HG03521 (cell line): Measurements from ENCODE around the gene GPR162.

ENCODE experiments used
- ATAC-seq: cut with Tn5 transposase; IDR thresholded peaks from one replicate; pipeline ENCODE4 v1.9.1; 2021; ENCODE audit warnings: mild to moderate bottlenecking, moderate library complexity; ENCODE audit not compliant: unreplicated experiment

Gene GPR162

GRCh38 chr12:6833189-6833890, 11.7 kb downstream of the GPR162 start:
- no peak for ATAC-seq

GRCh38 chr12:6834254-6834653, 12.6 kb downstream of the GPR162 start:
- ATAC-seq: no peak

GRCh38 chr12:6834873-6835272, 13.3 kb downstream of the GPR162 start:
- ATAC-seq: no peak

- no peak for ATAC-seq
Observed at GRCh38 chr12:6836851-6837250, 15.2 kb downstream of the GPR162 start.

GRCh38 chr12:6837370-6838060, 15.9 kb downstream of the GPR162 start:
- no peak for ATAC-seq

GRCh38 chr12:6838854-6839253, 17.2 kb downstream of the GPR162 start:
- ATAC-seq: no peak

GRCh38 chr12:6839482-6840201, 18.0 kb downstream of the GPR162 start:
- ATAC-seq: peak; percentile 75

- no peak for ATAC-seq
Observed at GRCh38 chr12:6840330-6840729, 18.7 kb downstream of the GPR162 start.

- ATAC-seq: no peak
Observed at GRCh38 chr12:6840761-6841515, 19.3 kb downstream of the GPR162 start, which contains the start of gene GNB3. TSS of gene GNB3 (plus strand) at chr12:6840925. CDS start at chr12:6841288, 363 bp downstream.

- ATAC-seq: no peak
Observed at GRCh38 chr12:6842075-6842474, 20.5 kb downstream of the GPR162 start.

GRCh38 chr12:6843118-6843902, 21.7 kb downstream of the GPR162 start:
- ATAC-seq: no peak

GRCh38 chr12:6845395-6845794, 23.8 kb downstream of the GPR162 start:
- no peak for ATAC-seq

- no peak for ATAC-seq
Observed at GRCh38 chr12:6846316-6846869, 24.8 kb downstream of the GPR162 start.

GRCh38 chr12:6847676-6848075, 26.1 kb downstream of the GPR162 start:
- ATAC-seq: no peak

GRCh38 chr12:6849427-6849826, 27.8 kb downstream of the GPR162 start:
- ATAC-seq: no peak

GRCh38 chr12:6849976-6850560, 28.4 kb downstream of the GPR162 start:
- no peak for ATAC-seq

GRCh38 chr12:6850796-6851152, 29.2 kb downstream of the GPR162 start:
- ATAC-seq: no peak

- peak; percentile 47 for ATAC-seq
Observed at GRCh38 chr12:6851153-6851920, 29.7 kb downstream of the GPR162 start, which contains the start of gene CDCA3. TSS of gene CDCA3 (minus strand) at chr12:6851286. CDS start at chr12:6850952, 334 bp downstream.
